ENCODE measurements around the gene CCNT1.
"Not testable (repeated sequence)": the region's sequence is repeated elsewhere in the genome, so short reads cannot be mapped to it uniquely, and the experiment has no call there.

The CCNT1 gene

DNA sequence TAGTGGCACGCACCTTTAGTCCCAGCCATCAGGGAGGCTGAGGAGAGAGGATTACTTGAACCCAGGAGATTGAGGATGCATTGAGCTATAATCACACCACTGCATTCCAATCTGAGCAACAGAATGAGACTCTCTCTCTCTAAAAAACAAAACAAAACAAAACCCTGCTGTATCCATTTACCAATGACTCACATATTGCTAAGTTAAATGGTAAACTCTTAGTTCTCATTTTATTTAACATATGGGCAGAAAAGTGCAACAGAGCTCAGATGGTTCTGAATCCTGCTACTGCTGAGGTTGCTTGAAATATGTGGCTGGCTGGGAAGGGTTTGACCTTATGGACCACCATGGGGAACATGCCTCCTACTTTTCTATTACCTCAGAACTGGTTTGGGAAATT, 33.7 kb upstream of the CCNT1 start:
- DNase-seq (ENCODE audit: low read depth): no peak
- TF ChIP-seq, protein P1, sequence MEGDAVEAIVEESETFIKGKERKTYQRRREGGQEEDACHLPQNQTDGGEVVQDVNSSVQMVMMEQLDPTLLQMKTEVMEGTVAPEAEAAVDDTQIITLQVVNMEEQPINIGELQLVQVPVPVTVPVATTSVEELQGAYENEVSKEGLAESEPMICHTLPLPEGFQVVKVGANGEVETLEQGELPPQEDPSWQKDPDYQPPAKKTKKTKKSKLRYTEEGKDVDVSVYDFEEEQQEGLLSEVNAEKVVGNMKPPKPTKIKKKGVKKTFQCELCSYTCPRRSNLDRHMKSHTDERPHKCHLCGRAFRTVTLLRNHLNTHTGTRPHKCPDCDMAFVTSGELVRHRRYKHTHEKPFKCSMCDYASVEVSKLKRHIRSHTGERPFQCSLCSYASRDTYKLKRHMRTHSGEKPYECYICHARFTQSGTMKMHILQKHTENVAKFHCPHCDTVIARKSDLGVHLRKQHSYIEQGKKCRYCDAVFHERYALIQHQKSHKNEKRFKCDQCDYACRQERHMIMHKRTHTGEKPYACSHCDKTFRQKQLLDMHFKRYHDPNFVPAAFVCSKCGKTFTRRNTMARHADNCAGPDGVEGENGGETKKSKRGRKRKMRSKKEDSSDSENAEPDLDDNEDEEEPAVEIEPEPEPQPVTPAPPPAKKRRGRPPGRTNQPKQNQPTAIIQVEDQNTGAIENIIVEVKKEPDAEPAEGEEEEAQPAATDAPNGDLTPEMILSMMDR (IDR thresholded peaks at IDR 0.05; ENCODE audit: control insufficient read depth, insufficient read depth, low read depth, low read length, missing control alignments): no peak
- H3K4me3 ChIP-seq (ENCODE audit: control insufficient read depth, low read depth, low read length): no peak overlapping the region

DNA sequence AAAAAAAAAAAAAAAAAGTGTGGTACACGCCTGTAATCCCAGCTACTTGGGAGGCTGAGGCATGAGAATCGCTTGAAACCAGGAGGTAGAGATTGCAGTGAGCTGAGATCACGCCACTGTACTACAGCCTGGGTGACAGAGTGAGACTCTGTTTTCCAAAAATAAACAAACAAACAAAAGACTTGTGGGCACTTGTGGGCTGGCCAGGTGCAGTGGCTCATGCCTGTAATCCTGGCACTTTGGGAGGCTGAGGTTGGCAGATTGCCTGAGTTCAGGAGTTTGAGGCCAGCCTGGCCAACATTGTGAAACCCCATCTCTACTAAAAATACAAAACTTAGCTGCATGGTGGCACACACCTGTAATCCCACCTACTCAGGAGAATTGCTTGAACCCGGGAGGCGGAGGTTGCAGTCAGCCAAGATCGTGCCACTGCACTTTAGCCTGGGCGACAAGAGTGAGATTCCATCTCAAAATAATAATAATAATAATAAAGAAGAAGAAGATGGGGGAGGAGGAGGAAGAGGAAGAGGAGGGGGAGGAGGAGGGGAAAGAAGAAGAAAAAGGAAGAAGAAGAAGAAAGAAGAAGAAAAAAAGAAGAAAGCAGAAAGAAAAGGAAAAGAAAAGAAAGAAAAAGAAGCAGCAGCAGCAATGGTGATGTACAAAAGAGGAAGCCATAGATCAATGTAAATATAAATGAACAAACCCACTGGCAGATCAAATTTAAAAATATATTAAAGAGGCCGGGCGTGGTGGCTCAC, 27.9 kb upstream of the CCNT1 start:
- TF ChIP-seq, protein P1 (IDR thresholded peaks at IDR 0.05; ENCODE audit: control insufficient read depth, insufficient read depth, low read depth, low read length, missing control alignments): no peak
- no peak for DNase-seq (ENCODE audit: low read depth)
- no peak overlapping the region for H3K4me3 ChIP-seq (ENCODE audit: control insufficient read depth, low read depth, low read length)

- no peak for DNase-seq (ENCODE audit: low read depth)
- no peak overlapping the region for H3K4me3 ChIP-seq (ENCODE audit: control insufficient read depth, low read depth, low read length)
- TF ChIP-seq, protein P1 (IDR thresholded peaks at IDR 0.05; ENCODE audit: control insufficient read depth, insufficient read depth, low read depth, low read length, missing control alignments): no peak
Measured at GRCh38 chr12:48739618-48740269, 23.2 kb upstream of the CCNT1 start.

DNA sequence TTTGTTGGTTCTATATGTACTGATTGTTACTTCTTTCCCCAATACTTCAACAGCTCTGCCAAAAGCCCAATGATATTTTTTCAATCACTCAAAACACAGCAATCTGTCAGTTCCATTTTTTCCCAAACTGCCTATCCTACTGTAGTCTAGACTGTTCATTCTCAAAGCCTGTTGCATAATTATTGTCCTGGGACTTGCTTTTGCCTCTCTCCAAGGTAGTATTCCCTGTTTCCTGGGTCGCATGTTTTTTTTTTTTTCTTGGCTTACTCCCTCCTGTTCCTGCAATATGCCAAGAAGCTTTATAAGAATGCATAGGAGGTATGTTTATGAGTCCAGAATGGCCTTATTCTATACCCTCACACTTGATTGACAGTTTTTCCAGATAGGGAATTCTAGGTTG, 19.9 kb upstream of the CCNT1 start:
- no peak for DNase-seq (ENCODE audit: low read depth)
- no peak overlapping the region for H3K4me3 ChIP-seq (ENCODE audit: control insufficient read depth, low read depth, low read length)
- TF ChIP-seq, protein P1 (IDR thresholded peaks at IDR 0.05; ENCODE audit: control insufficient read depth, insufficient read depth, low read depth, low read length, missing control alignments): no peak

GRCh38 chr12:48728807-48729206, 12.3 kb upstream of the CCNT1 start:
- DNase-seq (ENCODE audit: low read depth): no peak
- no peak overlapping the region for H3K4me3 ChIP-seq (ENCODE audit: control insufficient read depth, low read depth, low read length)
- TF ChIP-seq, protein P1 (IDR thresholded peaks at IDR 0.05; ENCODE audit: control insufficient read depth, insufficient read depth, low read depth, low read length, missing control alignments): no peak

GRCh38 chr12:48720737-48721136, 4.2 kb upstream of the CCNT1 start:
- not testable (repeated sequence) for H3K4me3 ChIP-seq (ENCODE audit: control insufficient read depth, low read depth, low read length); DNase-seq (ENCODE audit: low read depth)

DNA sequence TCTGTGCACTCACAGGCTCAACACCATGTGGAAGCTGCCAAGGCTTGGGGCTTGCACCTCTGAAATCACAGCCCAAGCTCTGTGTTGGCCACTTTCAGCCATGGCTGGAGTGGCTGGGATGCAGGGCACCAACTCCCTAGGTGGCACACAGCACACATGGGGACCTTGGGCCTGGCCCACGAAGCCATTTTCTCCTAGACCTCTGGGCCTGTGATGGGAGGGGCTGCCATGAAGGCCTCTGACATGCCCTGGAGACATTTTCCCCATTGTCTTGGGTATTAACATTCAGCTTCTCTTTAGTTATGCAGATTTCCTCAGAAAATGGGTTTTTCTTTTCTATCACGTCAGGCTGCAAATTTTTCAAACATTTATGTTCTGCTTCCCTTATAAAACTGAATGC, 3.7 kb upstream of the CCNT1 start:
- not testable (repeated sequence) for H3K4me3 ChIP-seq (ENCODE audit: control insufficient read depth, low read depth, low read length); DNase-seq (ENCODE audit: low read depth)

GRCh38 chr12:48719002-48719401, 2.5 kb upstream of the CCNT1 start:
- H3K4me3 ChIP-seq (ENCODE audit: control insufficient read depth, low read depth, low read length); DNase-seq (ENCODE audit: low read depth): not testable (repeated sequence)

All from AG09309 (cell line).